ENCODE measurements around the gene ICE1. TPM values are rescaled to one million over a fixed set of nuclear protein-coding genes. Genes with fewer than 3 reads are reported as not detected.

The ICE1 gene
- total and polyA plus RNA-seq, 2 of the 4 experiments (the other 2 are of a cell fraction): 9.0 to 18.5 TPM

DNA sequence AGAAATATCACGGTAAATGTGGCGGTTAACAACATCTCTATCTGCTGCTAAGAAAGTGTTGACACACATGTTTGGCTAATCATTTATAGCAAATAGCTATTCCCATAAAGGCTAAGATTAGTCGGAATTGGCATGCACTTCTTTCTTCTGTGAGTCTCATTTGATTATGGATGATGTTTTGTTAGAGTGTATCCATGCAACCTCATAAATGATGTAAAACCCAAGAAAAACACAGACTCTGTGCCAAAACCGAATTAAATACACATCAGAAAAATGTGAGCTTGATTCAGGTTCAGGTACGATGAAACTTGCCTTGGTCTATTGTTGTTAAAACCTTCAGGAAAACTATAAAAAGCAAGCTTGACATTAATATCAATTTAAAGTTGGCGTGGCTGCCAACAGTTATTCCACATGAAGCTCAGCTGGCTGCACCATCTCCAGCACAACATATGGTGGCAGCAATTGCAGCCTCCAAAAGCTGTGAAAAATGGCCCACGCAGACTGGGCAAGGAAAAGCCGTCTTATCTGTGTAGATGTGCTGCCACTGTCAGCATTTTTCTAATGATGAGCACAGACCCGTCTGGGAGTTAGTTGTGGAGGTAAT is 41.1 kb upstream of the ICE1 start:
- no CpG with 5 or more reads among the region's 9 CpGs for WGBS, 2 experiments (ENCODE audit: extremely low coverage in 2 of 2, insufficient read length in 1 of 2)
- Histone ChIP-seq H3K9me3 (ENCODE audit: control insufficient read depth, insufficient read depth, low read length) (0 out of 2 replicates have a peak, but pooled peaks cover 2% of the 10 kb centered on the region), H2AK9ac (replicated peaks; ENCODE audit: low read depth, low read length, poor library complexity) (no peak overlapping the region), H3K27ac (ENCODE audit: insufficient read depth, low read length) (no peak overlapping the region), H3K18ac (ENCODE audit: low read depth, low read length) (no peak overlapping the region), H4K20me1 (ENCODE audit: insufficient read depth, low read length) (no peaks in the 10 kb centered on the region), H2AK5ac (ENCODE audit: low read depth, low read length) (no peak overlapping the region), H3K23ac (ENCODE audit: low read depth, low read length) (no peak overlapping the region), H3K36me3 (ENCODE audit: control insufficient read depth, insufficient read depth, low read length) (no peaks in the 10 kb centered on the region), H3K4me1 (ENCODE audit: control insufficient read depth, insufficient read depth, low read length) (no peaks in the 10 kb centered on the region), H4K5ac (ENCODE audit: low read depth, low read length) (no peak overlapping the region), H3K4ac (ENCODE audit: low read depth, low read length) (no peak overlapping the region), H3K4me2 (ENCODE audit: low read depth, low read length) (no peak overlapping the region), H4K8ac (ENCODE audit: low read depth in 2 of 2, low read length in 2 of 2) (no peak overlapping the region), H3K4me3 (ENCODE audit: insufficient read depth, low read depth, low read length) (no peak overlapping the region), H3K56ac (ENCODE audit: extremely low read depth, insufficient read depth, low read length) (no peak overlapping the region), H3K14ac (replicated peaks; ENCODE audit: low read depth, low read length) (no peak overlapping the region), H2BK15ac (ENCODE audit: low read depth, low read length) (no peak overlapping the region), H2BK20ac (ENCODE audit: low read depth, low read length) (no peak overlapping the region), H2BK5ac (ENCODE audit: low read depth, low read length, poor library complexity, severe bottlenecking) (no peak overlapping the region), H3K27me3 (ENCODE audit: control insufficient read depth, insufficient read depth, low read length) (no peaks in the 10 kb centered on the region), H3K79me1 (ENCODE audit: low read depth in 1 of 2, low read length in 2 of 2) (no peaks in the 10 kb centered on the region), H2AFZ (replicated peaks; ENCODE audit: low read length, poor library complexity) (no peak overlapping the region), H2BK120ac (ENCODE audit: low read depth, low read length) (no peak overlapping the region), H3K9me1 (ENCODE audit: insufficient read depth, low read length) (no peaks in the 10 kb centered on the region), H3K9ac (ENCODE audit: low read depth, low read length) (no peak overlapping the region), H4K91ac (ENCODE audit: insufficient read depth, low read depth, low read length) (no peak overlapping the region)
- in situ Hi-C loops (cut with MboI; ENCODE audit: low sequenced_read_pairs) (no loop called here), dilution Hi-C loops (cut with HindIII; ENCODE audit: low sequenced_read_pairs, unreplicated experiment) (no loop called here), intact Hi-C loops (cut with micrococcal nuclease) (no loop called here)
- TF ChIP-seq RAD21 (IDR thresholded peaks at IDR 0.05; ENCODE audit: low read length) (no peak), ELK1 (IDR thresholded peaks at IDR 0.05; ENCODE audit: borderline replicate concordance, low read depth, low read length) (no peak), CEBPB (IDR thresholded peaks at IDR 0.05; ENCODE audit: low read depth, low read length) (no peak), SMC3 (IDR thresholded peaks at IDR 0.05; ENCODE audit: low read depth, low read length) (no peak), CHD1 (IDR thresholded peaks at IDR 0.05; ENCODE audit: low read depth, low read length) (no peak), MAZ (IDR thresholded peaks at IDR 0.05; ENCODE audit: borderline replicate concordance, low read depth, low read length) (no peak)
- TF ChIP-seq, protein P1, sequence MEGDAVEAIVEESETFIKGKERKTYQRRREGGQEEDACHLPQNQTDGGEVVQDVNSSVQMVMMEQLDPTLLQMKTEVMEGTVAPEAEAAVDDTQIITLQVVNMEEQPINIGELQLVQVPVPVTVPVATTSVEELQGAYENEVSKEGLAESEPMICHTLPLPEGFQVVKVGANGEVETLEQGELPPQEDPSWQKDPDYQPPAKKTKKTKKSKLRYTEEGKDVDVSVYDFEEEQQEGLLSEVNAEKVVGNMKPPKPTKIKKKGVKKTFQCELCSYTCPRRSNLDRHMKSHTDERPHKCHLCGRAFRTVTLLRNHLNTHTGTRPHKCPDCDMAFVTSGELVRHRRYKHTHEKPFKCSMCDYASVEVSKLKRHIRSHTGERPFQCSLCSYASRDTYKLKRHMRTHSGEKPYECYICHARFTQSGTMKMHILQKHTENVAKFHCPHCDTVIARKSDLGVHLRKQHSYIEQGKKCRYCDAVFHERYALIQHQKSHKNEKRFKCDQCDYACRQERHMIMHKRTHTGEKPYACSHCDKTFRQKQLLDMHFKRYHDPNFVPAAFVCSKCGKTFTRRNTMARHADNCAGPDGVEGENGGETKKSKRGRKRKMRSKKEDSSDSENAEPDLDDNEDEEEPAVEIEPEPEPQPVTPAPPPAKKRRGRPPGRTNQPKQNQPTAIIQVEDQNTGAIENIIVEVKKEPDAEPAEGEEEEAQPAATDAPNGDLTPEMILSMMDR (conservative IDR thresholded peaks at IDR 0.05; ENCODE audit: low read depth, low read length): no peak
- no TSS peak for BruUV-seq (replicated peaks)
- POLR2A ChIA-PET (ENCODE audit: unreplicated experiment): no interaction called here
- no peak for DNase-seq
- no peak for ATAC-seq (ENCODE audit: low read depth)
- CTCF ChIA-PET: no interaction called here
